ENCODE data around the gene RALGAPB.

DNA sequence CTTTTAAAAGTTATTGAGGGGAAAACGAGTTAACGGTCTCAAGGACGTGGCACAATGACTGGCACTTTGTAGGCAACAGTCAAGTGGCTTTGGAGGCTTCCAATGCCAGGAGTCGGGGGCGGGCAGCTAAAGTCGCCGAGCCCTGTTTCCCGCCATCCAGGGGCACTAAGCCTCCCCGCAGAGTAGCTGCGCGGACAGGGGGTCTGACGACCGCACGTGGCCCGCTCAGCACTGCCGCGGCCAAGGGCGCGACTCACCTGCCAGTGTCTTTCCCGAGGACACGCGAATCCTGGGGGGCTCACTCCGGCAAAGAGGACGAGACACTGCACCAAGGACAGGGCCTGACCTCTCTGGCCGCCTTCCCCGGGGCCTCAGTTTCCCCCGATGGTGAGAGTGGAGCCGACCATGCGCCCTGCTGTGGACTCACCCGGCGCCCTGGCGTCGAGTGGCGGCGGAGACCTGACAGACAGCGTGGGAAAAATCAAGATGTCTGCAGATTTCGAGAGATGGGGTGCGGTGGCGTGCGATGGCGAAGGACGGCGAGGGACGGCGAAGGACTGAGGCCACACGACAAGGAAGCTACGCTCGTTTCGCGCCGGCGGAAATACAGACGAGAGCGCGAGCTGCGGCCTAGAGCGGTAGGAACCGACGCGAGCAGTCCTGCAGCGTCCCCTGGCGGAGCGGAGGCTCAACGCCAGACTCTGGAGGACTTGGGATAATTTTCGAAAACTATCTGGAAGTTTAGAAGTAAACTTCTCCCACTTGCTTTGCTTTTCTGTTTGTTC lies 37.7 kb upstream of the RALGAPB start, which contains the start of gene SNHG17:
- TF ChIP-seq, protein P1, sequence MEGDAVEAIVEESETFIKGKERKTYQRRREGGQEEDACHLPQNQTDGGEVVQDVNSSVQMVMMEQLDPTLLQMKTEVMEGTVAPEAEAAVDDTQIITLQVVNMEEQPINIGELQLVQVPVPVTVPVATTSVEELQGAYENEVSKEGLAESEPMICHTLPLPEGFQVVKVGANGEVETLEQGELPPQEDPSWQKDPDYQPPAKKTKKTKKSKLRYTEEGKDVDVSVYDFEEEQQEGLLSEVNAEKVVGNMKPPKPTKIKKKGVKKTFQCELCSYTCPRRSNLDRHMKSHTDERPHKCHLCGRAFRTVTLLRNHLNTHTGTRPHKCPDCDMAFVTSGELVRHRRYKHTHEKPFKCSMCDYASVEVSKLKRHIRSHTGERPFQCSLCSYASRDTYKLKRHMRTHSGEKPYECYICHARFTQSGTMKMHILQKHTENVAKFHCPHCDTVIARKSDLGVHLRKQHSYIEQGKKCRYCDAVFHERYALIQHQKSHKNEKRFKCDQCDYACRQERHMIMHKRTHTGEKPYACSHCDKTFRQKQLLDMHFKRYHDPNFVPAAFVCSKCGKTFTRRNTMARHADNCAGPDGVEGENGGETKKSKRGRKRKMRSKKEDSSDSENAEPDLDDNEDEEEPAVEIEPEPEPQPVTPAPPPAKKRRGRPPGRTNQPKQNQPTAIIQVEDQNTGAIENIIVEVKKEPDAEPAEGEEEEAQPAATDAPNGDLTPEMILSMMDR (IDR thresholded peaks at IDR 0.05): peak; percentile 99 to 100 (median 100)
- peak; percentile 60 to 93 (median 87) for TF ChIP-seq POLR2A (IDR thresholded peaks at IDR 0.05)

Measured in body of pancreas (tissue), 4 donors.